GM19468 (cell line): Measurements from ENCODE around the gene HOXC5.

Experiments
- ATAC-seq: cut with Tn5 transposase; IDR thresholded peaks from one replicate; pipeline ENCODE4 v1.9.1; 2021; ENCODE audit warnings: mild to moderate bottlenecking, moderate library complexity, moderate number of reproducible peaks; ENCODE audit not compliant: unreplicated experiment; ENCODE audit errors: extremely low read depth

Gene HOXC5

DNA sequence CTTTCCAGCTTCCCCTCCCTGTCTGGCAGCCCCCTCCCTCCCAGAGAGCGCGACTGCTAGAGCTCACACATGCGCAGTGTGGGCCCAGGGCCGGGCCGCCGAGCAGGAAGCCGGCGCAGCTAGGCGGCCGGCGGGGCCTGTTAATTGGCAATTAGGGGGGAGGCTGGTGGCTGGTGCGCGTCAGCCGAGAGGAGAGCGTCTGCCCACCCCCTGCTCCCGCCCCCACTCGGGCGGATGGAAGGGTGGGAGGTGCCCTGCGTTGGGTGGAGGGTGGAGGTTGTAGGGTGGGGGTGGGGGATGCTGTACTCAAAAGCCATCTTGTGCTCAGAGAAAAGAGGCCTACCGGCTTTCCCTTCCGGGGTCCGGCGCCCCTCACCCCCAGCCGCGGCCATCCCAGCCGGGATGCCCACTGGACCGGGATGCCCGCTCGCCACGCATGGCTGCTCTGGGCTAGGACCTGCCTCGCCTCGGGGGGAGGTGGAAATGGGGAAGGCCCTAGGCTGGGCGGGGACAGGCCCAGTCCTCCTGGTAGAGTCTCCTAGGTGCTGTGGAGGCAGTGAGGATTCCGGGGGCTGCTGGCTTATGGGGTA lies 14.9 kb upstream of the HOXC5 start:
- peak; percentile 58 for ATAC-seq

DNA sequence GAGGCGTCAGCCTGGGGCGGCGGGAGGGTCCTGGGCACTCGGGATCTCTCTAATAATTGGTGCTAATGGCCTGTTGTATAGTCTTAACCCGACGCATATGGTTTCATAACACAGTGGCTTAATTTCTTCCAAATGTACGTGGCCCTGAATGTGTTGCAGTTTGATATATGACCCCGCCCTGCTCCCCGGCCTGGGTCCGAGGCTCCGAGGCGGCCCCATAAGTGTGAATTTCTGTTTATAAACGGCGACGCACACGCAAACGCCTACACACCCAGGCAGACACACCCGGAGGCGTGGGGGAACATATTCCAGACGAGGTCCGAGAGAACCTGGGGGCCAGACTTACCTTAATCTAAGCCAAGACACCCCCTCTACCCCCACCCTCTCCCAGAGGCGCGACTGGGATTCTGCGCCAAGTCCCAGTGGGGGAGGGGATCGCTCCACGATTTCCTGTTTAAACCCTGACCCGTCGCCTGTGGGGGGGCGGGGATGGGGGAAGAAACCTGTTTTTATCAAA lies 14.3 kb upstream of the HOXC5 start:
- ATAC-seq, result no peak

DNA sequence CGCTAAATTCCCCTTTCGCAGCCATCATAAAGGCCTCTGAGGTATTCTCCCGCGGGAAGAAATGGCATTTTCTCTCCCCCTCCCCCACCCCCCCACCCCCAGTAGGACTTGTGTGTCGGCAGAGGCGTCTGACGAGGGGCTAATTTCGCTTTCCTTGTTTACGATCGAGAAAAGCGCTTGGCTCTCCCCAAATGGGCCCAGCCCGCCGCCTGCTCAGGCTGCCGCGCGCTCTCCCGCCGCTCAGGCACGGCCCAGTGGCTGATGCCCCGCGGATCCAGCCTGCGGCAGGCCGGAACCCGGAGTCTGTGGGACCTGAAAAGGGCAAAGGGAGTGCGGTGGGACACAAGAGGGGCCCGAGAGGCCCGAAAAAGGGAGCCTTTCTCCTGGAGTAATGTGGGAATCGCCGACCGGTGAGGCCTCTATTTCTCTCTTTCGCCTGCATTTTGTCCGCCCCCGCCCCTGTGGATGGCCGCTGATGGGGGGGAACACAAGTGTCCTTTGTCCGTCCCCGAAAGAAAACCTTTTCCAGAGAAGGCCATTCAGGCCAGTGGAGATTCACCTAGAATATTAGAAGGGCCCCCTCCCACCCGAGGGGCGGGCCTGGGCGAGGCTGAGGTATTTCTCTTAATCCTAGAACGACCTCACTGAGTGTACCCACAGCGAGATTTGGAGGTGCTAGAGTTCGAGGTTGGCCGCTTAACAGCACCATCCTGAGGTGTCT lies 13.6 kb upstream of the HOXC5 start:
- no peak for ATAC-seq

DNA sequence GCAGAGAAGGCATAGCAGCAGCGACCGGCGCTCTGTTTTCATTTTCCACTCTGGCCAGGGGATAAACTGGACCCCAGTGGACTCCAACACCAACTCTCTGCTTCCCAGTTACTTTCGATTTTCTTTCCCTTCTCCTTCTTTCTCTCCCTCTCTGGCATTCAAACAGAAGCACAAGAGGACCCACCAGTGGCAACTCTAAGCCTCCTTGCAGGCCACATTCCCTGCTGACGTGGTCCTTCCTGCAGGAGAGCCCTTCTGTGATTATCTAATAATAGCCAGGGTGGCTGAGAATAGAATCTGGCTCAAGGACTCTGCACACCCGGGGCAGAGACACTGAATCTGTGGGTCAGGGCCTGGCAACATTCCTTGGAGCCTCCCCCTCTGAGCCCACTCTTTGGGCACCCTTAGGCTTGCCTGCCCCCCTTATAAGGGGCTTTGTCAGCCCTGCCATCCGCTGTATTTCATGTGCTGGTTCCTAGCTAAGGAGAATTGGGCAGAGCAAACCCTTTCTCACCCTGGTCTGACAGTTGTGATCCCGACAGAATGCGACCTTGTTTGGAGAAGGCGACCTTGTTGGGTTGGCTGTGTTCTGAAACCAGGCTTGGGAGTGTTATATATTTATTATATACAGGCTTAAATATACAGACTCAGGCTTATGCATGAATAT lies 12.8 kb upstream of the HOXC5 start:
- no peak for ATAC-seq

DNA sequence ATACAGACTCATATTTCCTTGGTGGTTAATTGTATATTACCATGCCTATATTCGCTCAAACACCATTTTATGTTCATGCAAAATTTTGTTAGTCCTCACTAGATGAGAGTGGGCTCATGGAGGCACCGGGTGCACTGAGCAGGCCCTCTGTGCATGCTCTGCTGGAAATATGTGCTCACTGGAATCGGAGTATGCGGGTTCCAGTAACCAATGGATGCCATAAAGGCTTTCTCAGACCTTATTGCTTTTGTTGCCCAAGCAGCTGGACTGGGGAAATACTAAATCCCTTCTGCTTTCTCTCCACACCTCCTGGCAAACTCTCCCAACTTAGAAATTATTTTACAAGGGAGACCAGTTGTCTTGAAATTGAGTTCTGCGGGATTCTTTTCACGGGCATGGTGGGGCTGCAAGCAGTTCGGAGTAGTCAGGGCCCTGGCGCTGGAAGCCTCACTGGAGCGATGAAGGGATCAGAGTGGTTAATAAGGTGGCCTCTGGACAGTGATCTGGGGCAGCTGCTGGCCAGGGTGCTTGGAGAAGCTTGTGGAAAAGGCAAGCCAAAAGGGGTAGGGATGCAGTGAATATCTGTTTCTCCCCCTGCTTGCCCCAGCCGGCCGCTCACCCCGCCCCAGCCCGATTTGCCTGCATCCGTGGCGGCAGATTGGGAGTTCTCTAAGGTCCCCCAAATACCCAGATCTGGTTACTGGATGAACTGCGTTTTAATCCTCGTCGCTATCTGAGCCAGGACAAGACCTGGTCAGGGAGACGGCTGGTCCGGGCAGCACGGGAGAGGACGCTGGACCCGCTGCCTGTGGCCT lies 12.1 kb upstream of the HOXC5 start:
- no peak for ATAC-seq

DNA sequence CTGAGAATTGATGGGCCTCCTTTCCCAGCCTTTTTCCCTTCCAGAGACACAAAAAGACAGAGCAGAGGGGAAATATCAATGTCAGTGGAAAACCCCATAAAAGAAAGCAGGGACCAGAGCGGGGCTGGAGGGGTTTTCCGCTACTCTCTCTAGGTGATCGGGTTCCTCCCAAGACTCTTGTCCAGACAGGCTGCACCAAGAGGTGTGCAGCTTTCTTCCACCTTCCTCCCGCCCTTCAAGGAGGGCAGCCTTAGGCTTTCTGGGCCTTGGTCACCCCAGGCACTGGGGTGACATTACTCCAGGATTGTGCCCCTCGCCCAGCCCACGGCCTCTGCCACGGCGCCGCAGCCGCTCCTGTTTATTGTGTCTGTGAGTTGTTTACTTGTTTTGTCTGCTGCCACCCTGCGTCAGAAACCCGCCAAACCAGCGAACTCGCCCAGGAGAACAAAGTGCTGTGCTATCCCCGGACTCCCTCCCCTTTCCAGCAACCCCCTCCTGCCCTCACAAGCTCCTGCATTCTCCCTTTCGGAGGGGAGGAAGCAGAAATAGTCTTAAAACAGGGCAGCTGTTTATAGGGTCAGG lies 11.3 kb upstream of the HOXC5 start:
- ATAC-seq, result no peak

DNA sequence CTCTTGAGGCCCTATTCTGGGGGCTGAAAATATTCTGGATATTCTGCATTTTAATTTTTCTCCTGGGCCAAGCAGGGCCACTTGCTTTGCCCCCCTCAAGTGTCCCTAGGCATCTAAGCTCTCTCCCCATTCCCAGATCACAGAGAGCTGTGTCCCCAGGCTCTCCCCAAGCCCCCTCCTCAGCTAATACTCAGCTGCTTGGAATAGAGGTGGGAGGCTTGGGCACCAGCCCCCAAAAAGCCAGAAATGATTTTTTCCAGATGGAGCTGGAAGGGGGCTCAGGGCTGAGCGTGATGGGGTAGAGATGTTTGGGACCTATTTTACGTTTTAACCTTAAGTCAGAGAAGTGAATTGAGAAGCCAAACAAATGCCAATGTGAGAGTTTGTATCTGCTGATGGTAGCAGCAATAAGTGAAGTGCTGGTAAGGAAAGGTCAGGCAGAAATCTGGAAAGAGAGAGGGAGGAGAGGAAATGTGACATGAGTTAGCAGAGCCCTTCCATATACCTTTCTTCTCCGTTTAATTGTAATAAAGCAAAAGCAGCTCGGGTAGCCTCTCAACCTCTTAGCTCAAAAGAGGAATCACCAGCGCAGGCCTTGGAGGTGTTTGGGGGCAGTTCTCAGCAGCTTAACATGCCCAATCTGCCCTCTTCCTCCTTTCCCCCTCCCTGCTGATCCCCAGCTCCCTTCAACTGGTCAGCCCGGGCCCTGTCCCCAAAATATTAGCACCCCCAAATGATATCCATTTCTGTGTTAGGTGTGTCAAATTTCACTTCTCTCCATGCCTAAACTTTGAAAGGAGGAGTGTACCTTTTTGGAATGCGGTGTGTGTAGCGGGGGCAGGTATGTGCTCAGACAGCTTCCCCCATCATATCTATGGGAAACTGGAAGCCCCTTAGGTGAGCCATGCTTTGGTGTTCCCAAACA lies 9.6 kb upstream of the HOXC5 start:
- no peak for ATAC-seq

DNA sequence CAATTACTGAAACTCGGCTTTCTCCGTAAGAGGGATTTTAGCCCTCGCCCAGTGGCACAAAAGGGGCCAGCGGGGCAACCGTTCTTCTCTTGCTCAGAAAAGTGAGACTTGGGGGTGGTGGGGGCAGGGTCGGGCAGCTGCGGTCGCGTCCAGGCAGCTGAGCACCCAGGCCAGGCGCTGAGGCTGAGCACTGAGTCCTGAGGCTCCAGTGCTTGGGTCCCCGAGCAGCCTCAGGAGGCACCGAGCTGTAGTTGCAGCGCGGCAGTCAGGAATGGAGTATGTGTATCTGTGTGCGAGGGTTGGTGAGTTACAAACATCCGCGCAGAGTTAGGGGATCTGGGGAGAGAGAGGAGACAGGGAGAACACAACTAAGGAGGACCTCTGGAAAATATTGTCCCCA lies 8.7 kb upstream of the HOXC5 start:
- ATAC-seq, result no peak

DNA sequence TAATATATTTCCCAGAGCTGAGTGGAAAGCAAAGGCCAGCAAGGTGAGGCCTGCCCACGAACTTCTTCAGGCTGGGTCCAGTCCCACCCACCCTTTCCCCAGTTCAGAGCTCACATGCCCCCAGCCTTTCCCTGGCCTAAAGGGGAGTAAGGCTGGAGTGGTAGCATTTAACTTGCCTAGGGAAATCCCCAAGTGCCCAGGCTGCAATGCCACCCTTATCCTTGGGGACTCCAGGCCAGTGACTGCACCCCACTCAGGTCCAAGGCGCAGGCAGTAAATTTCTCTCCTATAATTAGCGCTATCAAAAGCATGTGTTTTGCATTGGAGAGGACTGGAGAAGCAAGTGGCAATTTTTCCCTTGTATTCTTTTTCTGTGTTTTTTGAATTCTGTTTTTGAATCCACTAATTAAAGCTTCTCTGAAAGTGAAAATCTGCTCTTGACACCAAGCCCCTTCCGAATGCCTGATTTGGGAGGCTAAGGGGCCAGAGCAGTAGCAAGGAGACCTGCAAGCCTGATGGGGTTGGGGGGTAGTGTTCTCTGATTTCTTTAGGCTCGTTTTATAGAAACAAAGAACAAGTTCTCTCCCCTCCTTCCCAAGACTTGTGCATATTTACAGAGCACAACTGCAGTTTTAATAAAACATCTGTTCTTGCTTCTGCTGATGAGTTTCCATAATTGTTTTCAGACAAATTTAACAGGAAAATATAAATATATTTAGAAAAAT lies 8.1 kb upstream of the HOXC5 start:
- no peak for ATAC-seq

DNA sequence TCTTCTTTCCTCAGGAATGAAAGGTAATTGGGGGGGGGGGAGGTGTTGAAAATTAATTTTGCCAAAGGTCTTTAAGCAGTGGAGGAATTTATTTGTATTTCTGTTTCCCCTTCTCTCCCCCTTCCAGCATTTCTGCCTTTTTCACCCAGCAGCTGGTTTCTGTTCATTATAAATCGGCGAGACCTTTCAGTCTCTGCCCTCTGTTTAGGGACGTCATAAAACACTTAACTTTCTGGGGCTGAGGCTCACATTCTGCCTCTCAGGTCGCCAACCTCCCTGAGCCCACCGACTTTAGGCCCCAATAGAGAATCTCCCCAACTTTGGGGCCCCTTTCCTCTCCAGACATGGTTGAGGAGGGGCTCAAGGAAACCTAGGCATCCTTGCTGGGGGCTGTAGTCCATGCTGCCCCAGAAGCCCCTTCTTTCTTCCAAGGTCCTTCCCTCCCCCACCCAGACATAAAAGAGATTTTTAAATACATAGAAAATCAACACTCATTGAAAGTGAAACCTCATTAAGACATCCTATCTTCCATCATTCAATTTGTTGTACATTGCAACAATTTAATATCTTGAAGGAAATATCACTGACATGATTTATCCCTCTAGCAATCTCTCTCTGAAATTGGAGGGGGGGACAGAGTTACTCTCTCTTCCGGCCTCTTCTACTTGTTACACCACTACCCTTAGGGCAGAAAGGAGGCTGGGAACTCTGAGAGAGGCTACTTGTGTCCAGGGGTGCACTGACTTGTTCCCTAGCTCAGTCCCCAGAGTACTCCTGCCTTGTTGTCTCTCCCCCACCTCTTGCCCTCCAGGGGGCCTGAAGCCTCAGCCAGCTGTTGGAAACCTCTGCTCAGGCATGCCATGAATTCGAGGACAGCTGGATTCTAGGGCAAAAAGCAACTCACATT lies 7.1 kb upstream of the HOXC5 start:
- no peak for ATAC-seq

DNA sequence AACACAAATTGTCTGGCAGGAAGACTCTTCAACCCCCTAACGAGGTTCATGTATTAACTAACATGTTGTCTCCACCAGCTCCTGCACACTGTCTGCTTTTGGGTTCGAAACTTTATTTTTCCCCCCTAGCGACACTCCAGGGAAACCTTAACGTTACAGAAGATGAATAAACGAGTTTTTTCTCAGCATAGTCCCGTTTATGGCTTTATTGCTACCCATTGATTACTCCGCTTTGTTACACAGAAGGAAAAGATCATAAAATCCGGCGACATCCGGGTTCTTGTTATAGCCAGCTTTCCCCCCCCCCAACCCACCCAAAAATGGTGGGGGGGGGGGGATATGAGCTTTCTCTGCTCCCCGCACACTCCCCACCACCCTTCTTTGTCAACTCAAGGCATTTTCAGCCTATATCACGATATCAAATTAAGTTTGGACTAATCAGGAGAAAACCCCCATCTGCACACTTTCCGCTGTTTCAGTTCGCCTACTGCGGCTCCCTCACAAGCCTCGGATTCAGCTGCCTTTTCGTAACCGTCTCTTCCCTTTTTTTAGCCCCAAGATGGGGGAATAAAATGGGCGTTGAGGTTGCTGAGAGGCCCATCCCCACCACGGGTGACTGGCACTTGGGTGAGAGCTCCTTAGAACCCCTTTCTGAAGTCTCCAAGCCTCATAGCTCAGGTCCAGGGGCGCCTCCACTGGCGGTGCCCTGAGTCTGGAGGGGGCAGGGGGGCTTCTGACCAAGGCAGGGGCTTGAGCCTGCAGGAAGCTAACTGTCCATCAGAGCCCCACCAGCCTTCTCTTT lies 6.0 kb upstream of the HOXC5 start:
- ATAC-seq, result no peak

DNA sequence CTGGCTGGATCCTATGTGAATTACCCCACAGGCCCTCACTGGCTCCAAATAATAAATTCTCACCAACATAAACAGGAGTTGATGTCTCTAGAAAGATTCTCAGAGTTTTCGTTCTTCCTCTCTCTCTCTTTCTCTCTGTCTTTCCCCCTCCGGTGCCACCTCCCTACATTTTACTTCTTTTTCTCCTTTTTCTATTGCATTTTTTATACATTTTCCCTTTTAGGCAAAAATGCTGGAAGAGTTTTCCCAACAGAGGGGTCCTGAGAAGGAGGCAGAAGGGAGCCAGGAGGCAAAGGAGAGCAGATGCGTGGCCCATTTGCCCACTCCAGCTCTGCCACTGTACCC lies 5.4 kb upstream of the HOXC5 start:
- no peak for ATAC-seq

DNA sequence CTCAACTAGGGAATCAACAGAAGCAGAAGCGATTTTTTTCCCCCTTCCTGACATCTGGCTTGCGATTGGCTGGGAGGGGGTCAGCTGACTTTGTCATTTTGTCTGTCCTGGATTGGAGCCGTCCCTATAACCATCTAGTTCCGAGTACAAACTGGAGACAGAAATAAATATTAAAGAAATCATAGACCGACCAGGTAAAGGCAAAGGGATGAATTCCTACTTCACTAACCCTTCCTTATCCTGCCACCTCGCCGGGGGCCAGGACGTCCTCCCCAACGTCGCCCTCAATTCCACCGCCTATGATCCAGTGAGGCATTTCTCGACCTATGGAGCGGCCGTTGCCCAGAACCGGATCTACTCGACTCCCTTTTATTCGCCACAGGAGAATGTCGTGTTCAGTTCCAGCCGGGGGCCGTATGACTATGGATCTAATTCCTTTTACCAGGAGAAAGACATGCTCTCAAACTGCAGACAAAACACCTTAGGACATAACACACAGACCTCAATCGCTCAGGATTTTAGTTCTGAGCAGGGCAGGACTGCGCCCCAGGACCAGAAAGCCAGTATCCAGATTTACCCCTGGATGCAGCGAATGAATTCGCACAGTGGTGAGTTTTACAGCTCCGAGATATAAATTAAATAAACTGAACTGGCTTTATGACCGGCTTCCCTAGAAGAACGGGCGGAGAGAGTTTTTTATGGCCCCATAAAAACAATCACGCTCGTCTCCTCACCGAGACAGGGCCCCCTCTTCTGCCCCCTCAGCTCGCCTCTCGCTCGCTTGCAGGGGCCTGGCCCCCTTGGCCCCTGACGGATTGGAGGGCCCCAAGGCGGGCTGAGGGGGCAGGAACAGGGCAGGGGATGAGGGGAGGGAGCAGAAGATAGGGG lies 4.3 kb upstream of the HOXC5 start, which contains the start of gene HOXC6:
Gene HOXC6 (plus strand): TSS at position 127 of the 888 bp plus-strand sequence. CDS start 82 bp downstream, at position 209.
- no peak for ATAC-seq

DNA sequence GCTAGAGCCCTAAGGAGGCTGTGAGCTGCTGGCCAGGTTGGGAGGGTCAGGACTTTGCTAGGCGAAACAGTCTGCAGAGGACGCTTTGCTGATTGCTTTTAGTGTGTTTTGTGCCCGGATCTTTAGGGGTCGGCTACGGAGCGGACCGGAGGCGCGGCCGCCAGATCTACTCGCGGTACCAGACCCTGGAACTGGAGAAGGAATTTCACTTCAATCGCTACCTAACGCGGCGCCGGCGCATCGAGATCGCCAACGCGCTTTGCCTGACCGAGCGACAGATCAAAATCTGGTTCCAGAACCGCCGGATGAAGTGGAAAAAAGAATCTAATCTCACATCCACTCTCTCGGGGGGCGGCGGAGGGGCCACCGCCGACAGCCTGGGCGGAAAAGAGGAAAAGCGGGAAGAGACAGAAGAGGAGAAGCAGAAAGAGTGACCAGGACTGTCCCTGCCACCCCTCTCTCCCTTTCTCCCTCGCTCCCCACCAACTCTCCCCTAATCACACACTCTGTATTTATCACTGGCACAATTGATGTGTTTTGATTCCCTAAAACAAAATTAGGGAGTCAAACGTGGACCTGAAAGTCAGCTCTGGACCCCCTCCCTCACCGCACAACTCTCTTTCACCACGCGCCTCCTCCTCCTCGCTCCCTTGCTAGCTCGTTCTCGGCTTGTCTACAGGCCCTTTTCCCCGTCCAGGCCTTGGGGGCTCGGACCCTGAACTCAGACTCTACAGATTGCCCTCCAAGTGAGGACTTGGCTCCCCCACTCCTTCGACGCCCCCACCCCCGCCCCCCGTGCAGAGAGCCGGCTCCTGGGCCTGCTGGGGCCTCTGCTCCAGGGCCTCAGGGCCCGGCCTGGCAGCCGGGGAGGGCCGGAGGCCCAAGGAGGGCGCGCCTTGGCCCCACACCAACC lies 3.1 kb upstream of the HOXC5 start:
- ATAC-seq, result no peak

DNA sequence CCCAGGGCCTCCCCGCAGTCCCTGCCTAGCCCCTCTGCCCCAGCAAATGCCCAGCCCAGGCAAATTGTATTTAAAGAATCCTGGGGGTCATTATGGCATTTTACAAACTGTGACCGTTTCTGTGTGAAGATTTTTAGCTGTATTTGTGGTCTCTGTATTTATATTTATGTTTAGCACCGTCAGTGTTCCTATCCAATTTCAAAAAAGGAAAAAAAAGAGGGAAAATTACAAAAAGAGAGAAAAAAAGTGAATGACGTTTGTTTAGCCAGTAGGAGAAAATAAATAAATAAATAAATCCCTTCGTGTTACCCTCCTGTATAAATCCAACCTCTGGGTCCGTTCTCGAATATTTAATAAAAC lies 2.4 kb upstream of the HOXC5 start:
- ATAC-seq, result no peak
